Activated B cell treated with CpG ODN at 0.5 μM for 24 hours (primary cell): ENCODE measurements around the gene PTEN. TPM values are rescaled to one million over a fixed set of nuclear protein-coding genes. Genes with fewer than 3 reads are reported as not detected.
"Not testable (repeated sequence)": the region's sequence is repeated elsewhere in the genome, so short reads cannot be mapped to it uniquely, and the experiment has no call there.

ENCODE experiments used
- ATAC-seq: fragments of 200-7000 bp; cut with Tn5 transposase; one replicate; pipeline ENCODE4 v1.10.0; 2021; ENCODE audit warnings: low read depth, mild to moderate bottlenecking, moderate library complexity
- CTCF ChIA-PET: fragments of 350-600 bp; sonication (Branson Sonifier 250); formaldehyde crosslinking; loops from one replicate; lab custom pipeline; 2021; ENCODE audit warnings: antibody characterized with exemption; lab: Charles Lee
- POLR2A ChIA-PET: fragments of 350-600 bp; sonication (Branson Sonifier 250); formaldehyde crosslinking; loops from one replicate; lab custom pipeline; 2021; ENCODE audit warnings: antibody characterized with exemption; lab: Charles Lee
- DNase-seq: peaks from one replicate; pipeline ENCODE4 v3.0.0; 2022
- H3K27ac Mint-ChIP-seq: one replicate; pipeline ENCODE4 v1.8.0; 2020; ENCODE audit warnings: mixed read lengths
- H3K27me3 Mint-ChIP-seq: one replicate; pipeline ENCODE4 v1.8.0; 2021; ENCODE audit warnings: mixed read lengths
- H3K36me3 Mint-ChIP-seq: one replicate; pipeline ENCODE4 v1.8.0; 2021; ENCODE audit warnings: low read depth, mixed read lengths
- H3K4me1 Mint-ChIP-seq: one replicate; pipeline ENCODE4 v1.8.0; 2021; ENCODE audit warnings: mixed read lengths
- H3K4me3 Mint-ChIP-seq: one replicate; pipeline ENCODE4 v1.8.0; 2020; ENCODE audit warnings: mild to moderate bottlenecking, mixed read lengths
- H3K9me3 Mint-ChIP-seq: one replicate; pipeline ENCODE4 v1.8.0; 2020; ENCODE audit warnings: mixed read lengths
- intact Hi-C: fragments of 100-400 bp; cut with micrococcal nuclease; formaldehyde crosslinking; loops from one replicate; pipeline ENCODE4 v1.15.1; 2024
- total RNA-seq: library from RNA; stranded (reverse); gene quantifications from 2 replicates; pipeline ENCODE4 v1.2.3, GENCODE V29; 2022
- TF ChIP-seq, protein P1 (sequence below): fragments of 200-600 bp; IDR thresholded peaks from one replicate; pipeline ENCODE4 v1.8.0; 2022; ENCODE audit warnings: antibody characterized with exemption, mild to moderate bottlenecking

PTEN gene
- total RNA-seq, 1 donor from 2014 or later, result 227 TPM

DNA sequence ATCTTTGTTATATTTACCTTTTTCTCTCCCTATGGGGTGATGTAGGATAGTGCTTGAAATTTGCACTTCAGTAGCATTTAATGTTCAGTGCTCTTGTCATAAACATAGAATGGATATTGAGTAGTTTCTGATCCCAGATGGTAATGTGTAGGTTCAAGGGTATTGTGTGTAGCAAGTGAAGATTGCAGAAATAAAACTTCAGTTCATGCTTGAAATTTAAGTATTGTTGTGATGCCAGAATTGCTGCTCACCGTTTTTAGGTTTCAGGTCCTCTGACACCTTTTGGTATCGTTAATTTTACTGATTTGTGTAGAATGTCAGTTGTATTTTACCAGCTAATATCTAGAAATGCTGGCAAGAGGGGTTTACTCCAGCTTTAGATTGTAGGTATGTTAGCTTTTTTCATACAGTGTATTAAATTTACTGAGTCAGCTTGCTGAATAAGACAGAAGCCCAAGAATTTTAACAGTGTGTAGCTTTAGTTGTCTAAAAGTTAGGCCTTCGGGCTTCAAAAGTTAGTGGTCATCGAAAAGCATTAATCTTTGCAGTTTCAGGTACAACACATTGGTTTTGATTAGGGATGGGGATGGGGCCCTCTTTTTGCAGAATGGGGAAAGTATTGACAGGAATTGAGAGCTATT, 1.9 kb downstream of the PTEN start:
- intact Hi-C loops, result loop anchor here (2.0 kb wide), 2 partner anchors 17 to 63 kb away; no protein-coding TSS in a partner anchor
- ATAC-seq (no peak), DNase-seq (no peak)
- ChIA-PET POLR2A (interaction anchor here (1.4 to 8.5 kb wide), 7 partner anchors 19 to 522 kb away, joined by 3 to 257 read pairs (median 40); partner anchors contain the start of gene ATAD1), CTCF (interaction anchor here (0.9 to 6.6 kb wide), 4 partner anchors 226 to 523 kb away, joined by 3 to 112 read pairs (median 3); no protein-coding TSS in a partner anchor)
- TF ChIP-seq, protein P1, sequence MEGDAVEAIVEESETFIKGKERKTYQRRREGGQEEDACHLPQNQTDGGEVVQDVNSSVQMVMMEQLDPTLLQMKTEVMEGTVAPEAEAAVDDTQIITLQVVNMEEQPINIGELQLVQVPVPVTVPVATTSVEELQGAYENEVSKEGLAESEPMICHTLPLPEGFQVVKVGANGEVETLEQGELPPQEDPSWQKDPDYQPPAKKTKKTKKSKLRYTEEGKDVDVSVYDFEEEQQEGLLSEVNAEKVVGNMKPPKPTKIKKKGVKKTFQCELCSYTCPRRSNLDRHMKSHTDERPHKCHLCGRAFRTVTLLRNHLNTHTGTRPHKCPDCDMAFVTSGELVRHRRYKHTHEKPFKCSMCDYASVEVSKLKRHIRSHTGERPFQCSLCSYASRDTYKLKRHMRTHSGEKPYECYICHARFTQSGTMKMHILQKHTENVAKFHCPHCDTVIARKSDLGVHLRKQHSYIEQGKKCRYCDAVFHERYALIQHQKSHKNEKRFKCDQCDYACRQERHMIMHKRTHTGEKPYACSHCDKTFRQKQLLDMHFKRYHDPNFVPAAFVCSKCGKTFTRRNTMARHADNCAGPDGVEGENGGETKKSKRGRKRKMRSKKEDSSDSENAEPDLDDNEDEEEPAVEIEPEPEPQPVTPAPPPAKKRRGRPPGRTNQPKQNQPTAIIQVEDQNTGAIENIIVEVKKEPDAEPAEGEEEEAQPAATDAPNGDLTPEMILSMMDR, result no peak
- Mint-ChIP-seq H3K27me3 (no peaks in the 10 kb centered on the region), H3K36me3 (peaks cover 50% of the 10 kb centered on the region), H3K27ac (peak overlapping the region; percentile 85), H3K4me3 (peak overlapping the region; percentile 97), H3K4me1 (peaks cover 52% of the 10 kb centered on the region), H3K9me3 (no peaks in the 10 kb centered on the region)

DNA sequence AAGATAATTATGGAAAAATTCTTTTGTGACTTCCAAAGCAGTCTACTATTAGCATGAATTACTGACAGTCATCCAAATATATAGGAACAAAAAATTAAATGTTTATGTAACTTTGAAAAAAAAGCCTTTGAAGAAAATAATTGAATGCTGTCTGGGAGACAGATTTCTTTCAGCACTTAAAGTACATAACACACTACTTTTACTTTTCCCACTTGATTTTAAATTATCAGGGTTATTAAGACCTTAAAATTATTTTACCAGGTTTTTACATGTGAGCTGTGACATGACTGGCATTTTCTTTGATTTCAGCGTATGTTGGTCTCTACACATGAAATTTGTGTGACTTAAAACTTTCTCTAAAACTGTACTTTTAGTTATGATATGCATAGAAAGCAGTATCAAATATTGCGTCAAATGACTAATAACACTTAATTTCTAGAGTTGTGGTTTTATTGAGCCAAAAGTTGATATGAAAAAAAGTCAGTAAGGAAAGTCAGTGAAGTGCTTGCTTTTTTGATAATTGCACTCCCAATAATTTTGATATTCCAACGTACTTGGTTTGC, 3.1 kb downstream of the PTEN start:
- DNase-seq (no peak), ATAC-seq (no peak)
- Mint-ChIP-seq H3K36me3 (peaks cover 60% of the 10 kb centered on the region), H3K4me3 (peak overlapping the region; percentile 97), H3K4me1 (peaks cover 52% of the 10 kb centered on the region), H3K27me3 (no peaks in the 10 kb centered on the region), H3K27ac (no peak overlapping the region), H3K9me3 (no peaks in the 10 kb centered on the region)
- ChIA-PET CTCF (interaction anchor here (1.3 to 6.6 kb wide), 3 partner anchors 242 to 522 kb away, joined by 3 to 112 read pairs (median 3); no protein-coding TSS in a partner anchor), POLR2A (interaction anchor here (0.7 to 8.5 kb wide), 4 partner anchors 225 to 716 kb away, joined by 3 to 257 read pairs (median 112); no protein-coding TSS in a partner anchor)
- TF ChIP-seq, protein P1, result no peak
- intact Hi-C loops, result no loop called here

DNA sequence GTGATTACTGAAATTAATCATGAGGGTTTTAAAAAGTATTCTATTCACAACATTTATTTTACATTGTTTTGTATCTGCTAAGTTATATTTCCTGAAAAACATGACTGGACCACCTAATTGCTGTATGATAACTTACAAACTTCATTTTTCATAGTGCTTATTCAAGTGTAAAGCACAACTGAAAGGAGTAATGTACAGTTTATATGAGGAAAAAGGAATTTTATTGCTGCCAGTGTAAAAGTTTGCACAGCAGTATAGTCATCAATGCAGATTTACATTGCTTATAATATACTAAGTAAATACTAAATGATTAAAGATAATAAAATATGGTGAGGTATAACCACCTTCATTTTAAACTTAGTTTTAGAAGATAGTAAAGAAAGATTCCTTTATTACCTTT, 4.0 kb downstream of the PTEN start:
- H3K27me3 Mint-ChIP-seq, result no peaks in the 10 kb centered on the region
- CTCF ChIA-PET, result no interaction called here
- no peak for DNase-seq
- peak overlapping the region; percentile 97 for H3K4me3 Mint-ChIP-seq
- no peak for ATAC-seq
- H3K36me3 Mint-ChIP-seq, result peaks cover 59% of the 10 kb centered on the region
- intact Hi-C loops, result no loop called here
- H3K4me1 Mint-ChIP-seq, result peaks cover 55% of the 10 kb centered on the region
- no peak overlapping the region for H3K27ac Mint-ChIP-seq
- TF ChIP-seq, protein P1, result no peak
- POLR2A ChIA-PET, result no interaction called here
- H3K9me3 Mint-ChIP-seq, result no peaks in the 10 kb centered on the region

DNA sequence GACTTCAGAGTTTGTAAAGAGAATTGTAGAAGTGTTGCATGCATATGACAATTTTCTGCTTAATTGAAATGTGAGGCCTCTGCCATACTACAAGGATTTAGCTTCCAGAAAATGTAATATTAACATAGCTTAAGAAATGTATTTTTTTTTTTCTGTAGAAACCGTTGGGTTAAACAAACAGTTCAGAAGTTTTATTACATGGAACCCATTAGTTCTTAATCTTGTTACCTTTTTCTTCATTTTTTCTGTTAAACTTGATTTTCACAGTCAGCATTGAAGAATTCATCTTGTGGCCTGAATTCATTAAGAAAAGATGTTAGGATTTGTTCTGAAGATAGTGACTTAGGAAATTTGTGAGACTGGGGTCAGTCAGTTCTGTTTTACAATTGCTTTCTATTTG, 4.9 kb downstream of the PTEN start:
- DNase-seq, result no peak
- intact Hi-C loops, result loop anchor here (1.0 kb wide), 1 partner anchor 8 kb away; no protein-coding TSS in a partner anchor
- H3K27ac Mint-ChIP-seq, result peak overlapping the region; percentile 18
- H3K27me3 Mint-ChIP-seq, result no peaks in the 10 kb centered on the region
- H3K36me3 Mint-ChIP-seq, result peaks cover 60% of the 10 kb centered on the region
- TF ChIP-seq, protein P1, result no peak
- H3K9me3 Mint-ChIP-seq, result no peaks in the 10 kb centered on the region
- ChIA-PET POLR2A (interaction anchor here (0.7 kb wide), 1 partner anchor 29 kb away, joined by 3 read pairs; no protein-coding TSS in a partner anchor), CTCF (no interaction called here)
- H3K4me1 Mint-ChIP-seq, result peaks cover 64% of the 10 kb centered on the region
- ATAC-seq, result no peak
- peak overlapping the region; percentile 78 for H3K4me3 Mint-ChIP-seq

DNA sequence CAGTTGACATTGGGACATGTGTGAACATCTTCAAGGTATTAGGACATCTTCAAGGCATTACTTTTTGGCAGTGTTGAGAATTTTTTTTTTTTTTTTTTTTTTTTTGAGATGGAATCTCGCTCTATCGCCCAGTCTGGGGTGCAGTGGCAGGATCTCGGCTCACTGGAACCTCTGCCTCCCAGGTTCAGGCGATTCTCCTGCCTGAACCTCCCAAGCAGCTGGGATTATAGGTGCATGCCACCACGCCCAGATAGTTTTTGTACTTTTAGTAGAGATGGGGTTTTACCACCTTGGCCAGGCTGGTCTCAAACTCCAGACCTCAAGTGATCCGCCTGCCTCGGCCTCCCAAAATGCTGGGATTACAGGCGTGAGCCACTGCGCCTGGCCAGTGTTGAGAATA, 5.7 kb downstream of the PTEN start:
- H3K27me3 Mint-ChIP-seq, CTCF ChIA-PET, POLR2A ChIA-PET, H3K27ac Mint-ChIP-seq, intact Hi-C loops, ATAC-seq, H3K9me3 Mint-ChIP-seq, DNase-seq: not testable (repeated sequence)
- peaks cover 63% of the 10 kb centered on the region for H3K36me3 Mint-ChIP-seq
- peaks cover 72% of the 10 kb centered on the region for H3K4me1 Mint-ChIP-seq
- peak overlapping the region; percentile 78 for H3K4me3 Mint-ChIP-seq
